H9 (cell line): Measurements from ENCODE around the gene EFNB2. TPM values are rescaled to one million over a fixed set of nuclear protein-coding genes. Genes with fewer than 3 reads are reported as not detected.

ENCODE experiments used
- DNase-seq: peaks from one replicate; pipeline ENCODE4 v3.0.0-alpha.2; 2017
- H2AFZ ChIP-seq: one replicate; pipeline ENCODE4 v1.6.1; 2013; ENCODE audit warnings: mild to moderate bottlenecking, low read length, control low read depth, moderate library complexity
- H2AK5ac ChIP-seq: 2 replicates; pipeline ENCODE4 v1.6.1; 2013; ENCODE audit warnings: low read length, control low read depth, mixed read lengths; ENCODE audit not compliant: insufficient read length
- H2BK120ac ChIP-seq: one replicate; pipeline ENCODE4 v1.6.1; 2013; ENCODE audit warnings: low read depth, mild to moderate bottlenecking, low read length, control low read depth, inconsistent platforms; ENCODE audit not compliant: poor library complexity, severe bottlenecking
- H2BK12ac ChIP-seq: 2 replicates; pipeline ENCODE4 v1.6.1; 2013; ENCODE audit warnings: low read length, control low read depth, mixed read lengths, low read depth; ENCODE audit not compliant: insufficient read length
- H2BK15ac ChIP-seq: 2 replicates; pipeline ENCODE4 v1.6.1; 2013; ENCODE audit warnings: low read depth, low read length, control low read depth
- H2BK20ac ChIP-seq: one replicate; pipeline ENCODE4 v1.6.1; 2013; ENCODE audit warnings: low read depth, mild to moderate bottlenecking, low read length, control low read depth, inconsistent platforms; ENCODE audit not compliant: poor library complexity, severe bottlenecking
- H2BK5ac ChIP-seq: 2 replicates; pipeline ENCODE4 v1.6.1; 2013; ENCODE audit warnings: low read length, control low read depth, mixed read lengths; ENCODE audit not compliant: insufficient read length
- H3K14ac ChIP-seq: 2 replicates; pipeline ENCODE4 v1.6.1; 2013; ENCODE audit warnings: low read length, control low read depth; ENCODE audit not compliant: insufficient read depth
- H3K18ac ChIP-seq: 2 replicates; pipeline ENCODE4 v1.6.1; 2013; ENCODE audit warnings: low read depth, mild to moderate bottlenecking, mixed read lengths, low read length, control low read depth; ENCODE audit not compliant: insufficient read length
- H3K23ac ChIP-seq: 2 replicates; pipeline ENCODE4 v1.6.1; 2013; ENCODE audit warnings: low read length, control low read depth, mixed read lengths, low read depth; ENCODE audit not compliant: insufficient read length
- H3K23me2 ChIP-seq: 2 replicates; pipeline ENCODE4 v1.6.1; 2013; ENCODE audit warnings: low read depth, mild to moderate bottlenecking, mixed read lengths, low read length, control low read depth; ENCODE audit not compliant: insufficient read length, poor library complexity, severe bottlenecking
- H3K27ac ChIP-seq: 2 replicates; pipeline ENCODE4 v1.5.1; 2013; ENCODE audit warnings: low read length, control low read depth, mixed read lengths, low read depth; ENCODE audit not compliant: insufficient read length
- H3K27me3 ChIP-seq: 2 replicates; pipeline ENCODE4 v1.6.1; 2013; ENCODE audit warnings: low read length, control low read depth, inconsistent platforms; ENCODE audit not compliant: insufficient read depth
- H3K4ac ChIP-seq: 2 replicates; pipeline ENCODE4 v1.6.1; 2013; ENCODE audit warnings: low read depth, mild to moderate bottlenecking, control low read depth, inconsistent platforms, low read length, moderate library complexity
- H3K4me1 ChIP-seq: 2 replicates; pipeline ENCODE4 v1.6.1; 2013; ENCODE audit warnings: low read length, control low read depth, inconsistent platforms; ENCODE audit not compliant: insufficient read depth
- H3K4me2 ChIP-seq: 2 replicates; pipeline ENCODE4 v1.6.1; 2013; ENCODE audit warnings: low read length, control low read depth, mixed read lengths; ENCODE audit not compliant: insufficient read length, insufficient read depth
- H3K56ac ChIP-seq: 2 replicates; pipeline ENCODE4 v1.6.1; 2013; ENCODE audit warnings: low read depth, mild to moderate bottlenecking, mixed read lengths, low read length, control low read depth; ENCODE audit not compliant: insufficient read length
- H3K79me1 ChIP-seq: 2 replicates; pipeline ENCODE4 v1.6.1; 2013; ENCODE audit warnings: low read depth, mild to moderate bottlenecking, moderate library complexity, low read length, control low read depth, inconsistent platforms; ENCODE audit not compliant: insufficient read depth, poor library complexity, severe bottlenecking
- H3K79me2 ChIP-seq: 2 replicates; pipeline ENCODE4 v1.6.1; 2013; ENCODE audit warnings: low read length, control low read depth, inconsistent platforms; ENCODE audit not compliant: insufficient read depth
- H3K9ac ChIP-seq: 2 replicates; pipeline ENCODE4 v1.6.1; 2013; ENCODE audit warnings: low read length, control low read depth, mixed read lengths; ENCODE audit not compliant: insufficient read length; ENCODE audit errors: extremely low read depth
- H3K9me3 ChIP-seq: one replicate; pipeline ENCODE4 v1.6.1; 2013; ENCODE audit warnings: low read depth, low read length, inconsistent platforms; ENCODE audit not compliant: control insufficient read depth
- H3T11ph ChIP-seq: one replicate; pipeline ENCODE4 v1.6.1; 2013; ENCODE audit warnings: mild to moderate bottlenecking, low read length, control low read depth, inconsistent platforms
- H4K20me1 ChIP-seq: one replicate; pipeline ENCODE4 v1.6.1; 2013; ENCODE audit not compliant: control insufficient read depth, insufficient read length, insufficient read depth
- H4K5ac ChIP-seq: 2 replicates; pipeline ENCODE4 v1.6.1; 2013; ENCODE audit warnings: low read depth, mild to moderate bottlenecking, mixed read lengths, low read length, control low read depth; ENCODE audit not compliant: insufficient read length
- H4K8ac ChIP-seq: replicated peaks from 2 replicates; pipeline ENCODE4 v1.6.1; 2013; ENCODE audit warnings: low read length, control low read depth, mixed read lengths, low read depth; ENCODE audit not compliant: insufficient read length
- H4K91ac ChIP-seq: 2 replicates; pipeline ENCODE4 v1.6.1; 2013; ENCODE audit warnings: low read depth, mild to moderate bottlenecking, moderate library complexity, mixed read lengths, low read length, control low read depth; ENCODE audit not compliant: insufficient read length
- H3K27ac Mint-ChIP-seq, 3 experiments: 2 replicates in 2 of 3; 3 replicates in 1 of 3; pipeline ENCODE4 v1.8.0; 2020 to 2021; ENCODE audit warnings: mixed read lengths in 3 of 3, mild to moderate bottlenecking in 1 of 3, moderate library complexity in 1 of 3
- H3K27me3 Mint-ChIP-seq: 2 replicates; pipeline ENCODE4 v1.8.0; 2021; ENCODE audit warnings: low read depth, mild to moderate bottlenecking, moderate library complexity, mixed read lengths
- H3K36me3 Mint-ChIP-seq, 3 experiments: 2 replicates in 2 of 3; 3 replicates in 1 of 3; pipeline ENCODE4 v1.8.0; 2020 to 2021; ENCODE audit warnings: low read depth in 3 of 3, mixed read lengths in 3 of 3; ENCODE audit not compliant: insufficient read depth in 1 of 3
- H3K4me1 Mint-ChIP-seq, 2 experiments: 2 replicates each; pipeline ENCODE4 v1.8.0; 2020; ENCODE audit warnings: mixed read lengths in 2 of 2
- H3K4me3 Mint-ChIP-seq, 2 experiments: 2 replicates in 1 of 2; 3 replicates in 1 of 2; pipeline ENCODE4 v1.8.0; 2020 to 2021; ENCODE audit warnings: mild to moderate bottlenecking in 2 of 2, mixed read lengths in 2 of 2, moderate library complexity in 1 of 2
- H3K9me3 Mint-ChIP-seq, 2 experiments: 2 replicates in 1 of 2; 3 replicates in 1 of 2; pipeline ENCODE4 v1.8.0; 2020; ENCODE audit warnings: mild to moderate bottlenecking in 2 of 2, mixed read lengths in 2 of 2, moderate library complexity in 1 of 2
- CTCF ChIP-seq: fragments of 200-600 bp; sonication (generic); conservative IDR thresholded peaks from 3 replicates; pipeline ENCODE4 v1.8.0; 2021; ENCODE audit warnings: antibody characterized with exemption, mild to moderate bottlenecking
- WGBS: extraction: QIAGEN DNeasy Blood & Tissue Kit; methylation state at CpG from one replicate; pipeline ENCODE4 v1.1.7; 2013; ENCODE audit warnings: missing lambda C conversion rate, low lambda C conversion rate, mixed read lengths; ENCODE audit not compliant: insufficient read length; ENCODE audit errors: extremely low coverage; 5-methylcytosine and 5-hydroxymethylcytosine counted together
- total RNA-seq: library from RNA; stranded (reverse); gene quantifications from 2 replicates; pipeline ENCODE4 v1.2.1, GENCODE V29; 2021

The EFNB2 gene
- total RNA-seq, 1 experiment from 2014 or later: 12.7 TPM

- no peaks in the 10 kb centered on the region for H3K9me3 ChIP-seq
- no peak overlapping the region for H4K8ac ChIP-seq
- H3K27me3 ChIP-seq: no peaks in the 10 kb centered on the region
- no peak overlapping the region for H2BK12ac ChIP-seq
- no peak for TF ChIP-seq CTCF
- WGBS: no CpG with 5 or more reads among the region's 5 CpGs
- Mint-ChIP-seq H3K4me1 (peaks cover 9 to 15% of the 10 kb centered on the region in 2 experiments), H3K27me3 (no peaks in the 10 kb centered on the region), H3K36me3 (no peaks in the 10 kb centered on the region), H3K4me3 (no peak overlapping the region), H3K9me3 (no peaks in the 10 kb centered on the region; a peak in 1 of 5 replicates), H3K27ac (no peak overlapping the region)
- H4K91ac ChIP-seq: no peak overlapping the region
- H2BK20ac ChIP-seq: no peak overlapping the region
- no peaks in the 10 kb centered on the region for H3K79me1 ChIP-seq
- H3K27ac ChIP-seq: no peak overlapping the region
- peaks cover under 1% of the 10 kb centered on the region; the same call in 1 of the 2 replicates for H3K4me1 ChIP-seq
- no peak overlapping the region for H3K14ac ChIP-seq
- no peak overlapping the region for H3K4me2 ChIP-seq
- no peak overlapping the region for H3T11ph ChIP-seq
- H3K4ac ChIP-seq: no peak overlapping the region
- no peak overlapping the region for H3K23ac ChIP-seq
- no peak overlapping the region for H2BK5ac ChIP-seq
- no peak overlapping the region for H3K9ac ChIP-seq
- no peak for DNase-seq
- no peak overlapping the region for H2BK15ac ChIP-seq
- H3K79me2 ChIP-seq: no peaks in the 10 kb centered on the region
- H2AFZ ChIP-seq: no peak overlapping the region
- H3K23me2 ChIP-seq: no peaks in the 10 kb centered on the region
- no peak overlapping the region for H3K56ac ChIP-seq
- H2BK120ac ChIP-seq: no peak overlapping the region
- H4K20me1 ChIP-seq: no peaks in the 10 kb centered on the region
- no peak overlapping the region for H2AK5ac ChIP-seq
- no peak overlapping the region for H3K18ac ChIP-seq
- no peak overlapping the region for H4K5ac ChIP-seq
These were observed 58.2 kb downstream of the EFNB2 start for GRCh38 chr13:106477303-106477702.
